Liver (tissue), 9 donors: ENCODE results near the gene KLHDC7B. TPM values are rescaled to one million over a fixed set of nuclear protein-coding genes. Genes with fewer than 3 reads are reported as not detected.

ENCODE experiments used
- DNase-seq: peaks from one replicate; pipeline ENCODE4 v3.0.0-alpha.2; 2017; ENCODE audit warnings: low spot score
- H3K27ac ChIP-seq, 2 donors: one replicate each; pipeline ENCODE4 v1.7.0; 2013; ENCODE audit warnings: inconsistent platforms in 2 of 2, low read length in 2 of 2, control low read depth in 1 of 2, low read depth in 1 of 2, mild to moderate bottlenecking in 1 of 2
- H3K27me3 ChIP-seq, 4 donors: one replicate each; pipeline versions ENCODE4 v1.6.1 to v1.7.0; 2013; ENCODE audit warnings: low read length in 3 of 4, inconsistent platforms in 1 of 4, mild to moderate bottlenecking in 1 of 4, moderate library complexity in 1 of 4; ENCODE audit not compliant: control insufficient read depth in 4 of 4, insufficient read depth in 4 of 4
- H3K36me3 ChIP-seq, 4 donors: one replicate each; pipeline versions ENCODE4 v1.6.1 to v1.7.0; 2013; ENCODE audit warnings: low read length in 3 of 4, mild to moderate bottlenecking in 3 of 4, low read depth in 1 of 4, moderate library complexity in 1 of 4; ENCODE audit not compliant: control insufficient read depth in 4 of 4, insufficient read depth in 3 of 4
- H3K4me1 ChIP-seq, 4 donors: one replicate each; pipeline versions ENCODE4 v1.6.1 to v1.7.0; 2013; ENCODE audit warnings: low read length in 3 of 4, mild to moderate bottlenecking in 3 of 4, moderate library complexity in 1 of 4; ENCODE audit not compliant: control insufficient read depth in 4 of 4, insufficient read depth in 4 of 4
- H3K4me3 ChIP-seq, 3 donors: one replicate each; pipeline versions ENCODE4 v1.6.1 to v1.7.0; 2013; ENCODE audit warnings: low read length in 3 of 3, control low read depth in 1 of 3, low read depth in 1 of 3, mild to moderate bottlenecking in 1 of 3
- H3K9ac ChIP-seq, 2 donors: one replicate each; pipeline ENCODE4 v1.7.0; 2013; ENCODE audit warnings: low read length in 2 of 2, mild to moderate bottlenecking in 2 of 2, moderate library complexity in 2 of 2, control low read depth in 1 of 2, low read depth in 1 of 2
- H3K9me3 ChIP-seq, 4 donors: one replicate each; pipeline versions ENCODE4 v1.6.1 to v1.7.0; 2013; ENCODE audit warnings: low read length in 3 of 4; ENCODE audit not compliant: control insufficient read depth in 4 of 4
- EGR1 ChIP-seq, 2 donors: IDR thresholded peaks; 2 replicates each; pipeline ENCODE4 v1.6.1; 2016 to 2018; ENCODE audit warnings: antibody characterized with exemption in 2 of 2, low read depth in 2 of 2
- FOXA1 ChIP-seq: IDR thresholded peaks from 2 replicates; pipeline ENCODE4 v1.6.1; 2016; ENCODE audit warnings: antibody characterized with exemption
- FOXA2 ChIP-seq: IDR thresholded peaks from 2 replicates; pipeline ENCODE4 v1.6.1; 2016; ENCODE audit warnings: antibody characterized with exemption
- GABPA ChIP-seq, 2 donors: IDR thresholded peaks in 1 of 2; conservative IDR thresholded peaks in 1 of 2; 2 replicates each; pipeline ENCODE4 v1.6.1; 2016; ENCODE audit warnings: antibody characterized with exemption in 2 of 2, mild to moderate bottlenecking in 1 of 2, moderate library complexity in 1 of 2
- HNF4A ChIP-seq, 2 donors: conservative IDR thresholded peaks; 2 replicates each; pipeline ENCODE4 v1.6.1; 2016; ENCODE audit warnings: antibody characterized with exemption in 2 of 2, mild to moderate bottlenecking in 2 of 2
- HNF4G ChIP-seq: IDR thresholded peaks from 2 replicates; pipeline ENCODE4 v1.6.1; 2016; ENCODE audit warnings: antibody characterized with exemption
- JUND ChIP-seq, 2 donors: IDR thresholded peaks; 2 replicates each; pipeline ENCODE4 v1.6.1; 2016; ENCODE audit warnings: antibody characterized with exemption in 2 of 2
- NR2F2 ChIP-seq: IDR thresholded peaks from 2 replicates; pipeline ENCODE4 v1.6.1; 2016; ENCODE audit warnings: antibody characterized with exemption
- RAD21 ChIP-seq, 2 donors: IDR thresholded peaks; 2 replicates each; pipeline ENCODE4 v1.6.1; 2016; ENCODE audit warnings: antibody characterized with exemption in 2 of 2, mild to moderate bottlenecking in 2 of 2
- RXRA ChIP-seq, 2 donors: IDR thresholded peaks; 2 replicates each; pipeline ENCODE4 v1.6.1; 2017 to 2018; ENCODE audit warnings: antibody characterized with exemption in 2 of 2, mild to moderate bottlenecking in 1 of 2
- SP1 ChIP-seq: IDR thresholded peaks from 2 replicates; pipeline ENCODE4 v1.6.1; 2018; ENCODE audit warnings: antibody characterized with exemption, mild to moderate bottlenecking
- TAF1 ChIP-seq: conservative IDR thresholded peaks from 2 replicates; pipeline ENCODE4 v1.6.1; 2016; ENCODE audit warnings: antibody characterized with exemption, mild to moderate bottlenecking
- WGBS: extraction: QIAGEN DNeasy Blood & Tissue Kit; methylation state at CpG from one replicate; pipeline ENCODE4 v1.1.7; 2013; 5-methylcytosine and 5-hydroxymethylcytosine counted together
- polyA plus RNA-seq, 2 donors: library from polyadenylated mRNA; stranded (reverse) in 1 of 2; unstranded in 1 of 2; fragments of 200-250 nt in 1 of 2; fragments of >200 nt in 1 of 2; fragmentation: Nextera tagmentation in 1 of 2; extraction: Ambion mirVana in 1 of 2; gene quantifications; one replicate each; pipeline versions ENCODE4 v1.2.1 to v1.2.3, GENCODE V29; 2013 to 2015
- total RNA-seq, 2 donors: library from RNA; depleted of rRNA; stranded (reverse); fragments of >200 nt; gene quantifications; one replicate each; pipeline ENCODE4 v1.2.3, GENCODE V29; 2014
- TF ChIP-seq, protein P1 (sequence below): IDR thresholded peaks from 2 replicates; pipeline ENCODE4 v1.6.1; 2016; ENCODE audit warnings: antibody characterized with exemption
- TF ChIP-seq, protein P2 (sequence below): IDR thresholded peaks from 2 replicates; pipeline ENCODE4 v1.6.1; 2016; ENCODE audit warnings: antibody characterized with exemption
- TF ChIP-seq, protein P3 (sequence below): IDR thresholded peaks from 2 replicates; pipeline ENCODE4 v1.6.1; 2016; ENCODE audit warnings: antibody characterized with exemption, mild to moderate bottlenecking
- TF ChIP-seq, protein P4 (sequence below): fragments of 150-350 bp; IDR thresholded peaks from 2 replicates; pipeline ENCODE4 v1.5.1; 2017; ENCODE audit warnings: improper control_type of control experiment, low read depth, low read length; ENCODE audit not compliant: missing input control
- donor health status: healthy.
- donor health status: healthy.
- donor health status: healthy.
- donor health status: healthy.
- donor health status: healthy.

The KLHDC7B gene
- total and polyA plus RNA-seq, 4 donors: 0.08 to 0.16 (median 0.08) TPM; not detected in 1

DNA sequence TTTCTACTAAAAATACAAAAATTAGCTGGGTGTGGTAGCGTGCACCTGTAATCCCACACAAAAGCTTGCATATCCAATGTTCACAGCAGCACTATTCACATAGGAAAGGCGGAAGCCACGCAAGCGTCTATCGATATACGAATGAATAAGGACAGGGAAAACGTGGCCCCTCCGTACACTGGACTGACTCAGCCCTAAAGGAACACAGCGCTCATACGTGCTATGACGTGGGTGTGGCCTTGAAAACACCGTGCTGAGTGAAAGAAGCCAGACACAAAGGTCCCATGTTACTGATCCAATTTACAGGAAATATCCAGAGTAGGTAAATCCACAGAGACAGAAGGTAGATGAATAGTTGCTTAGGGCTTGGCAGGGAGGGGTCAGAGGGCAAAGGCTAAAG is 45.2 kb upstream of the KLHDC7B start:
- peaks cover 0 to 16% (median 7%) of the 10 kb centered on the region in 4 donors for H3K36me3 ChIP-seq
- 94% methylated on average over 12 of the region's 12 CpGs for WGBS

DNA sequence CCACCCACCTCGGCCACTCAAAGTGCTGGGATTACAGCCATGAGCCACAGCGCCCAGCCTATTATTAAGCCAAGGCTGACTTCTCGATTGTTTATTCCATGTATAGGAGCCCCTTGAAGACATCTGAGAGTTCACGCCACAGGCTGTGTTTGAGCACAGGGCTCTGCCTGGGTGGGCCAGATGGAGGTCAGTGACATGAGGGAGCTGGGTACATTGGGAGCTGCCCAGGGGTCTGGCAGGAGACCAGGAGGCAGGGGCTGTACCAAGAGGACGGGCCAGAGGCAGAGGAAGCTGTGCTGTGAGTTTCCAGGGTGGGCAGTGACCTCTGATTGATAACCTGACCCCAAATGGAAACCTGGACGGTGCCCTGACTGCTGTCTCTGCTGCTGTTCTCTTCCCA is 43.6 kb upstream of the KLHDC7B start:
- Histone ChIP-seq H3K4me3 (no peak overlapping the region), H3K36me3 (peaks cover 0 to 21% (median 7%) of the 10 kb centered on the region in 4 donors), H3K9me3 (no peaks in the 10 kb centered on the region), H3K27me3 (no peaks in the 10 kb centered on the region), H3K27ac (no peak overlapping the region), H3K4me1 (peaks cover 5 to 26% (median 24%) of the 10 kb centered on the region in 4 donors), H3K9ac (no peak overlapping the region)
- 85% methylated on average over 6 of the region's 6 CpGs for WGBS
- no peak for DNase-seq
- TF ChIP-seq EGR1 (IDR thresholded peaks at IDR 0.05; ENCODE audit: low read depth in 2 of 2): no peak
- no peak for TF ChIP-seq JUND (IDR thresholded peaks at IDR 0.05)
- no peak for TF ChIP-seq HNF4A (conservative IDR thresholded peaks at IDR 0.05)

More for the DNA sequence above, 45.2 kb upstream of the KLHDC7B start:
- DNase-seq: no peak
- no peaks in the 10 kb centered on the region for H3K27me3 ChIP-seq
- no peak overlapping the region for H3K4me3 ChIP-seq
- H3K27ac ChIP-seq: no peak overlapping the region
- no peak overlapping the region for H3K9ac ChIP-seq
- no peaks in the 10 kb centered on the region for H3K9me3 ChIP-seq
- TF ChIP-seq SP1 (no peak), HNF4G (no peak), JUND (IDR thresholded peaks at IDR 0.05) (no peak), RAD21 (IDR thresholded peaks at IDR 0.05) (no peak), RXRA (IDR thresholded peaks at IDR 0.05) (no peak), GABPA (IDR thresholded peaks at IDR 0.05 in 1 of 2, conservative IDR thresholded peaks at IDR 0.05 in 1 of 2) (no peak), NR2F2 (no peak), FOXA2 (no peak), HNF4A (conservative IDR thresholded peaks at IDR 0.05) (no peak), FOXA1 (no peak), TAF1 (no peak), EGR1 (IDR thresholded peaks at IDR 0.05; ENCODE audit: low read depth in 2 of 2) (no peak)
- TF ChIP-seq, protein P1, sequence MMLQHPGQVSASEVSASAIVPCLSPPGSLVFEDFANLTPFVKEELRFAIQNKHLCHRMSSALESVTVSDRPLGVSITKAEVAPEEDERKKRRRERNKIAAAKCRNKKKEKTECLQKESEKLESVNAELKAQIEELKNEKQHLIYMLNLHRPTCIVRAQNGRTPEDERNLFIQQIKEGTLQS: no peak
- TF ChIP-seq, protein P2, sequence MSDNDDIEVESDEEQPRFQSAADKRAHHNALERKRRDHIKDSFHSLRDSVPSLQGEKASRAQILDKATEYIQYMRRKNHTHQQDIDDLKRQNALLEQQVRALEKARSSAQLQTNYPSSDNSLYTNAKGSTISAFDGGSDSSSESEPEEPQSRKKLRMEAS: no peak
- TF ChIP-seq, protein P3, sequence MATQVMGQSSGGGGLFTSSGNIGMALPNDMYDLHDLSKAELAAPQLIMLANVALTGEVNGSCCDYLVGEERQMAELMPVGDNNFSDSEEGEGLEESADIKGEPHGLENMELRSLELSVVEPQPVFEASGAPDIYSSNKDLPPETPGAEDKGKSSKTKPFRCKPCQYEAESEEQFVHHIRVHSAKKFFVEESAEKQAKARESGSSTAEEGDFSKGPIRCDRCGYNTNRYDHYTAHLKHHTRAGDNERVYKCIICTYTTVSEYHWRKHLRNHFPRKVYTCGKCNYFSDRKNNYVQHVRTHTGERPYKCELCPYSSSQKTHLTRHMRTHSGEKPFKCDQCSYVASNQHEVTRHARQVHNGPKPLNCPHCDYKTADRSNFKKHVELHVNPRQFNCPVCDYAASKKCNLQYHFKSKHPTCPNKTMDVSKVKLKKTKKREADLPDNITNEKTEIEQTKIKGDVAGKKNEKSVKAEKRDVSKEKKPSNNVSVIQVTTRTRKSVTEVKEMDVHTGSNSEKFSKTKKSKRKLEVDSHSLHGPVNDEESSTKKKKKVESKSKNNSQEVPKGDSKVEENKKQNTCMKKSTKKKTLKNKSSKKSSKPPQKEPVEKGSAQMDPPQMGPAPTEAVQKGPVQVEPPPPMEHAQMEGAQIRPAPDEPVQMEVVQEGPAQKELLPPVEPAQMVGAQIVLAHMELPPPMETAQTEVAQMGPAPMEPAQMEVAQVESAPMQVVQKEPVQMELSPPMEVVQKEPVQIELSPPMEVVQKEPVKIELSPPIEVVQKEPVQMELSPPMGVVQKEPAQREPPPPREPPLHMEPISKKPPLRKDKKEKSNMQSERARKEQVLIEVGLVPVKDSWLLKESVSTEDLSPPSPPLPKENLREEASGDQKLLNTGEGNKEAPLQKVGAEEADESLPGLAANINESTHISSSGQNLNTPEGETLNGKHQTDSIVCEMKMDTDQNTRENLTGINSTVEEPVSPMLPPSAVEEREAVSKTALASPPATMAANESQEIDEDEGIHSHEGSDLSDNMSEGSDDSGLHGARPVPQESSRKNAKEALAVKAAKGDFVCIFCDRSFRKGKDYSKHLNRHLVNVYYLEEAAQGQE: no peak
- TF ChIP-seq, protein P4, sequence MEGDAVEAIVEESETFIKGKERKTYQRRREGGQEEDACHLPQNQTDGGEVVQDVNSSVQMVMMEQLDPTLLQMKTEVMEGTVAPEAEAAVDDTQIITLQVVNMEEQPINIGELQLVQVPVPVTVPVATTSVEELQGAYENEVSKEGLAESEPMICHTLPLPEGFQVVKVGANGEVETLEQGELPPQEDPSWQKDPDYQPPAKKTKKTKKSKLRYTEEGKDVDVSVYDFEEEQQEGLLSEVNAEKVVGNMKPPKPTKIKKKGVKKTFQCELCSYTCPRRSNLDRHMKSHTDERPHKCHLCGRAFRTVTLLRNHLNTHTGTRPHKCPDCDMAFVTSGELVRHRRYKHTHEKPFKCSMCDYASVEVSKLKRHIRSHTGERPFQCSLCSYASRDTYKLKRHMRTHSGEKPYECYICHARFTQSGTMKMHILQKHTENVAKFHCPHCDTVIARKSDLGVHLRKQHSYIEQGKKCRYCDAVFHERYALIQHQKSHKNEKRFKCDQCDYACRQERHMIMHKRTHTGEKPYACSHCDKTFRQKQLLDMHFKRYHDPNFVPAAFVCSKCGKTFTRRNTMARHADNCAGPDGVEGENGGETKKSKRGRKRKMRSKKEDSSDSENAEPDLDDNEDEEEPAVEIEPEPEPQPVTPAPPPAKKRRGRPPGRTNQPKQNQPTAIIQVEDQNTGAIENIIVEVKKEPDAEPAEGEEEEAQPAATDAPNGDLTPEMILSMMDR: no peak
- H3K4me1 ChIP-seq: peaks cover 2 to 15% (median 13%) of the 10 kb centered on the region in 4 donors
